Right lobe of liver (tissue), 4 donors: Measurements from ENCODE around the gene FYB1.

Experiments
- POLR2A ChIP-seq: fragments of 450-650 bp; IDR thresholded peaks from one replicate; pipeline ENCODE4 v1.6.1; 2017; ENCODE audit warnings: antibody characterized with exemption, mild to moderate bottlenecking
- TF ChIP-seq, protein P1 (sequence below), 4 donors: fragments of 200-600 bp in 3 of 4; fragments of 450-650 bp in 1 of 4; IDR thresholded peaks; one replicate each; pipeline versions ENCODE4 v1.5.1 to v1.8.0; 2016 to 2022; ENCODE audit warnings: antibody characterized with exemption in 4 of 4, mild to moderate bottlenecking in 2 of 4
- donor health status: DM: no; HTN: no; CAD: no.
- donor health status: DM: no; HTN: no; CAD: no.
- donor health status: DM: no; HTN: yes; CAD: no.

DNA sequence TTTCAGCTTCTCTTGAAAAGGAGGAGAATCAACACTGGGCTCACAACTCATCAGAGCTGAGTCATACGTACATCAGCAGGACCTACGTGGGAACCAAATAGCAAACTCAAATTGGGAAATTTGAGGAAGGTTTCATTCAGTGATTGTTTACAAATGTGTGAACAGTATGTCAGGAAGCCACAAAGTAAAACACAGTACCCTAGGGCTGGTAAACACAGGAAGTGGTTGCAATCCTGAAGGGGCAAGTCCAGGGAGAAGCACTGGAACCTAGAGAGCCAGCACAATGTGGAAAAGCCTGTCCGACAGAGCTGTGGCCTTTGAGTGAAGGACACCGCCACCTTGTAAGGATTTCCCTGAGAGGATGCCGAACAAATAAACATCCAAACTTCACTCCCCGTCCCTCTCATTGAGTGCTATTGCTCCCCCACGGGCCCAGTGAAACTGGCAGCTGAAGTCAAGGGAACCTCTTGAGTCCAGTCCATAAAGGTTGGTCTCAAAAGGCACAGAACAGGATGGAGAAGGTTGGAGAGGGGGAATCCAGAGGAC is 118.4 kb downstream of the FYB1 start:
- TF ChIP-seq, protein P1, sequence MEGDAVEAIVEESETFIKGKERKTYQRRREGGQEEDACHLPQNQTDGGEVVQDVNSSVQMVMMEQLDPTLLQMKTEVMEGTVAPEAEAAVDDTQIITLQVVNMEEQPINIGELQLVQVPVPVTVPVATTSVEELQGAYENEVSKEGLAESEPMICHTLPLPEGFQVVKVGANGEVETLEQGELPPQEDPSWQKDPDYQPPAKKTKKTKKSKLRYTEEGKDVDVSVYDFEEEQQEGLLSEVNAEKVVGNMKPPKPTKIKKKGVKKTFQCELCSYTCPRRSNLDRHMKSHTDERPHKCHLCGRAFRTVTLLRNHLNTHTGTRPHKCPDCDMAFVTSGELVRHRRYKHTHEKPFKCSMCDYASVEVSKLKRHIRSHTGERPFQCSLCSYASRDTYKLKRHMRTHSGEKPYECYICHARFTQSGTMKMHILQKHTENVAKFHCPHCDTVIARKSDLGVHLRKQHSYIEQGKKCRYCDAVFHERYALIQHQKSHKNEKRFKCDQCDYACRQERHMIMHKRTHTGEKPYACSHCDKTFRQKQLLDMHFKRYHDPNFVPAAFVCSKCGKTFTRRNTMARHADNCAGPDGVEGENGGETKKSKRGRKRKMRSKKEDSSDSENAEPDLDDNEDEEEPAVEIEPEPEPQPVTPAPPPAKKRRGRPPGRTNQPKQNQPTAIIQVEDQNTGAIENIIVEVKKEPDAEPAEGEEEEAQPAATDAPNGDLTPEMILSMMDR (IDR thresholded peaks at IDR 0.05), result no peak
- TF ChIP-seq POLR2A, result no peak
